Activated naive CD8-positive, alpha-beta T cell treated with anti-CD3 and anti-CD28 coated beads, Interleukin-2, amount 10 ng/mL, durations not matched to agents 7 days and 5 days (primary cell): ENCODE data around the gene PRUNE2. TPM values are rescaled to one million over a fixed set of nuclear protein-coding genes. Genes with fewer than 3 reads are reported as not detected.

Experiments used
- ATAC-seq: fragments of 150-1000 bp; cut with Tn5 transposase; one replicate; pipeline ENCODE4 v1.10.0; 2021; ENCODE audit warnings: low read depth, moderate library complexity
- POLR2A ChIA-PET: fragments of 350-600 bp; sonication (Branson Sonifier 250); formaldehyde crosslinking; loops from one replicate; lab custom pipeline; 2021; ENCODE audit warnings: antibody characterized with exemption; lab: Charles Lee
- DNase-seq: peaks from one replicate; pipeline ENCODE4 v3.0.0; 2021
- H3K27ac Mint-ChIP-seq: one replicate; pipeline ENCODE4 v1.8.0; 2022; ENCODE audit warnings: mild to moderate bottlenecking, mixed read lengths
- H3K27me3 Mint-ChIP-seq: one replicate; pipeline ENCODE4 v1.8.0; 2022; ENCODE audit warnings: mild to moderate bottlenecking, moderate library complexity, mixed read lengths
- H3K36me3 Mint-ChIP-seq: one replicate; pipeline ENCODE4 v1.8.0; 2021; ENCODE audit warnings: mild to moderate bottlenecking, mixed read lengths
- H3K4me1 Mint-ChIP-seq: one replicate; pipeline ENCODE4 v1.8.0; 2021; ENCODE audit warnings: mixed read lengths
- H3K4me3 Mint-ChIP-seq: one replicate; pipeline ENCODE4 v1.8.0; 2022; ENCODE audit warnings: mild to moderate bottlenecking, moderate library complexity, mixed read lengths
- H3K9me3 Mint-ChIP-seq: one replicate; pipeline ENCODE4 v1.8.0; 2021; ENCODE audit warnings: mixed read lengths
- total RNA-seq, 2 experiments: library from RNA; stranded (reverse); gene quantifications; one replicate each; pipeline ENCODE4 v1.2.3, GENCODE V29; 2021

Gene PRUNE2
- total RNA-seq, 2 experiments from 2014 or later = 0.57 TPM; not detected in 1

DNA sequence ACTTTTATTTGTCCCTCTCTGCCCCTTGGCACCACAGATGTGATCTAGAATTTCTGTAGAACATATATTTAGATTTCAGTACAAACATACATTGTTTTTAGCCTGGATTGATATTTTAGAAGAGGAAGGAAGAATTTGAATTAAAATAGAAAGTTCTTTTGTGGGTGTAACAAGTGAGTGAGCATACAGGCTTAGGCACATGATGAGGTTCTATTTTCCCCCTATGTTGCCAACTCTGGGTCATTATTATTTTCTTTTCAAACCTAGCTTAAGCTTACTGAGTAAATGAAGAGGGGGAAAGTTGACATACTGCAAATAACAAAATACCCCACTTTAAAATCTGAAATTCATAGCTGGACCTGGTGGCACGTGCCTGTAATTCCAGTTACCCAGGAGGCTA is 344.0 kb downstream of the PRUNE2 start:
- H3K4me3 Mint-ChIP-seq = no peak overlapping the region
- H3K9me3 Mint-ChIP-seq = peaks cover 7% of the 10 kb centered on the region
- peaks cover 7% of the 10 kb centered on the region for H3K36me3 Mint-ChIP-seq
- ATAC-seq (no peak), DNase-seq (no peak)
- peaks cover 9% of the 10 kb centered on the region for H3K4me1 Mint-ChIP-seq
- no peak overlapping the region for H3K27ac Mint-ChIP-seq
- H3K27me3 Mint-ChIP-seq = peaks cover 31% of the 10 kb centered on the region
- POLR2A ChIA-PET = no interaction called here

Other genes with a start within 250 kb of the PRUNE2 start
- gene PCA3, start 141.7 kb downstream of the PRUNE2 start, total RNA-seq = not detected
- gene FOXB2, start 113.5 kb upstream of the PRUNE2 start, total RNA-seq = not detected